Smooth muscle cell (in vitro differentiated cells): ENCODE measurements around the gene LGALS4. TPM values are rescaled to one million over a fixed set of nuclear protein-coding genes. Genes with fewer than 3 reads are reported as not detected.

Source experiments
- DNase-seq: peaks from one replicate; lab custom pipeline; 2025; ENCODE audit not compliant: unreplicated experiment; lab: John Stamatoyannopoulos, UW
- H2AFZ ChIP-seq: fragments of 200-600 bp; sonication (generic); 2 replicates; pipeline ENCODE4 v1.6.0; 2016; ENCODE audit warnings: antibody characterized with exemption, low read depth, mild to moderate bottlenecking
- H3F3A ChIP-seq: fragments of 200-600 bp; sonication (generic); 2 replicates; pipeline ENCODE4 v1.6.0; 2017; ENCODE audit warnings: antibody characterized with exemption, low read depth
- H3K27ac ChIP-seq: fragments of 200-600 bp; sonication (generic); 2 replicates; pipeline ENCODE4 v1.5.1; 2016; ENCODE audit warnings: low read depth, mild to moderate bottlenecking
- H3K27me3 ChIP-seq: fragments of 200-600 bp; sonication (generic); 2 replicates; pipeline ENCODE4 v1.6.1; 2016; ENCODE audit warnings: low read depth, mild to moderate bottlenecking
- H3K36me3 ChIP-seq: fragments of 200-600 bp; sonication (generic); 2 replicates; pipeline ENCODE4 v1.5.1; 2016; ENCODE audit warnings: low read depth
- H3K4me1 ChIP-seq: fragments of 200-600 bp; sonication (generic); 2 replicates; pipeline ENCODE4 v1.5.1; 2016; ENCODE audit warnings: low read depth
- H3K4me2 ChIP-seq: fragments of 200-600 bp; sonication (generic); 2 replicates; pipeline ENCODE4 v1.6.0; 2016; ENCODE audit warnings: mild to moderate bottlenecking
- H3K4me3 ChIP-seq: fragments of 200-600 bp; sonication (generic); 2 replicates; pipeline ENCODE4 v1.5.1; 2016; ENCODE audit warnings: mild to moderate bottlenecking
- H3K79me2 ChIP-seq: fragments of 200-600 bp; sonication (generic); 2 replicates; pipeline ENCODE4 v1.6.0; 2016; ENCODE audit warnings: low read depth, mild to moderate bottlenecking
- H3K9ac ChIP-seq: fragments of 200-600 bp; sonication (generic); 2 replicates; pipeline ENCODE4 v1.6.0; 2016; ENCODE audit warnings: low read depth
- H3K9me3 ChIP-seq: fragments of 200-600 bp; sonication (generic); replicated peaks from 2 replicates; pipeline ENCODE4 v1.5.1; 2016; ENCODE audit warnings: low read depth
- H4K20me1 ChIP-seq: fragments of 200-600 bp; sonication (generic); 2 replicates; pipeline ENCODE4 v1.6.0; 2016; ENCODE audit warnings: low read depth
- CTCF ChIP-seq: fragments of 200-600 bp; sonication (generic); IDR thresholded peaks from 2 replicates; pipeline ENCODE4 v1.5.1; 2017; ENCODE audit warnings: borderline replicate concordance, mild to moderate bottlenecking, antibody characterized with exemption; ENCODE audit not compliant: insufficient read depth, poor library complexity, severe bottlenecking
- WGBS: methylation state at CpG from one replicate; pipeline ENCODE4 v1.1.7; 2016; ENCODE audit warnings: low lambda C conversion rate; 5-methylcytosine and 5-hydroxymethylcytosine counted together
- polyA plus RNA-seq: library from polyadenylated mRNA; unstranded; fragments of >200 nt; fragmentation: Nextera tagmentation; extraction: Ambion mirVana; gene quantifications from 2 replicates; pipeline ENCODE4 v1.2.1, GENCODE V29; 2016
- total RNA-seq: library from RNA; depleted of rRNA; stranded (reverse); fragments of >200 nt; gene quantifications from 2 replicates; pipeline ENCODE4 v1.2.3, GENCODE V29; 2014

The LGALS4 gene
- total and polyA plus RNA-seq, 2 experiments from 2014 or later, result 2.4 TPM; not detected in 1

- Histone ChIP-seq H2AFZ (no peak overlapping the region), H3K9ac (peak overlapping the region; percentile 55), H3K9me3 (no peaks in the 10 kb centered on the region), H3K4me3 (no peak overlapping the region), H4K20me1 (peaks cover 44% of the 10 kb centered on the region), H3K4me2 (no peak overlapping the region), H3K79me2 (peaks cover 14% of the 10 kb centered on the region), H3K4me1 (no peaks in the 10 kb centered on the region), H3F3A (peaks cover 50% of the 10 kb centered on the region), H3K36me3 (peaks cover 12% of the 10 kb centered on the region), H3K27me3 (no peaks in the 10 kb centered on the region), H3K27ac (peak overlapping the region; percentile 90)
- no peak for DNase-seq
- 79% methylated on average over 8 of the region's 8 CpGs for WGBS
- TF ChIP-seq CTCF, result no peak
Observed at GRCh38 chr19:38836159-38836982, 23.6 kb upstream of the LGALS4 start.

GRCh38 chr19:38834590-38834989 lies 21.8 kb upstream of the LGALS4 start:
- no peak for DNase-seq
- peak overlapping the region; percentile 90 for H3K27ac ChIP-seq
- WGBS, result 95% methylated on average over 6 of the region's 6 CpGs
- peaks cover 5% of the 10 kb centered on the region for H3K36me3 ChIP-seq
- no peak overlapping the region for H3K9ac ChIP-seq
- H3K79me2 ChIP-seq, result peaks cover 8% of the 10 kb centered on the region
- peaks cover 35% of the 10 kb centered on the region for H3F3A ChIP-seq
- no peaks in the 10 kb centered on the region for H3K4me1 ChIP-seq
- no peak overlapping the region for H2AFZ ChIP-seq
- no peak overlapping the region for H3K4me3 ChIP-seq
- no peaks in the 10 kb centered on the region for H3K9me3 ChIP-seq
- H3K4me2 ChIP-seq, result no peak overlapping the region
- H3K27me3 ChIP-seq, result no peaks in the 10 kb centered on the region
- peaks cover 26% of the 10 kb centered on the region for H4K20me1 ChIP-seq
- TF ChIP-seq CTCF, result no peak

- no peak overlapping the region for H2AFZ ChIP-seq
- H3K9me3 ChIP-seq, result no peaks in the 10 kb centered on the region
- DNase-seq, result no peak
- WGBS, result 98% methylated on average over 4 of the region's 4 CpGs
- peaks cover 7% of the 10 kb centered on the region for H3K79me2 ChIP-seq
- H3F3A ChIP-seq, result peaks cover 32% of the 10 kb centered on the region
- H3K4me3 ChIP-seq, result no peak overlapping the region
- peaks cover 21% of the 10 kb centered on the region for H4K20me1 ChIP-seq
- H3K4me2 ChIP-seq, result no peak overlapping the region
- H3K4me1 ChIP-seq, result no peaks in the 10 kb centered on the region
- TF ChIP-seq CTCF, result no peak
- H3K27ac ChIP-seq, result peak overlapping the region; percentile 90
- H3K9ac ChIP-seq, result no peak overlapping the region
- H3K36me3 ChIP-seq, result peaks cover under 1% of the 10 kb centered on the region
- no peaks in the 10 kb centered on the region for H3K27me3 ChIP-seq
Observed at GRCh38 chr19:38834104-38834490, 21.4 kb upstream of the LGALS4 start.

GRCh38 chr19:38833092-38833425 lies 20.3 kb upstream of the LGALS4 start:
- TF ChIP-seq CTCF, result no peak
- Histone ChIP-seq H3K4me1 (no peaks in the 10 kb centered on the region), H3K4me2 (no peak overlapping the region), H2AFZ (no peak overlapping the region), H3K27me3 (no peaks in the 10 kb centered on the region), H3K4me3 (no peak overlapping the region), H3K27ac (peak overlapping the region; percentile 99), H3K36me3 (no peaks in the 10 kb centered on the region), H3F3A (peaks cover 30% of the 10 kb centered on the region), H4K20me1 (peaks cover 11% of the 10 kb centered on the region), H3K9ac (no peak overlapping the region), H3K9me3 (no peaks in the 10 kb centered on the region), H3K79me2 (peaks cover 11% of the 10 kb centered on the region)
- WGBS, result 97% methylated on average over 7 of the region's 7 CpGs
- no peak for DNase-seq
